HG03103 (cell line): Measurements from ENCODE around the gene LPCAT1.
"Not testable (repeated sequence)": the region's sequence is repeated elsewhere in the genome, so short reads cannot be mapped to it uniquely, and the experiment has no call there.

Experiments used
- ATAC-seq: cut with Tn5 transposase; IDR thresholded peaks from one replicate; pipeline ENCODE4 v1.9.1; 2021; ENCODE audit warnings: low read depth; ENCODE audit not compliant: unreplicated experiment

The LPCAT1 gene

GRCh38 chr5:1543398-1544293 lies 19.9 kb upstream of the LPCAT1 start:
- no peak for ATAC-seq

- no peak for ATAC-seq
Measured at GRCh38 chr5:1542781-1543180, 19.0 kb upstream of the LPCAT1 start.

GRCh38 chr5:1541702-1542400 lies 18.1 kb upstream of the LPCAT1 start:
- ATAC-seq: no peak

- ATAC-seq: no peak
Measured at GRCh38 chr5:1540831-1541701, 17.3 kb upstream of the LPCAT1 start.

- ATAC-seq: no peak
Measured at GRCh38 chr5:1540166-1540565, 16.4 kb upstream of the LPCAT1 start.

GRCh38 chr5:1539393-1540161 lies 15.8 kb upstream of the LPCAT1 start:
- not testable (repeated sequence) for ATAC-seq

- no peak for ATAC-seq
Measured at GRCh38 chr5:1538741-1539392, 15.1 kb upstream of the LPCAT1 start.

GRCh38 chr5:1538276-1538675 lies 14.5 kb upstream of the LPCAT1 start:
- ATAC-seq: no peak

- no peak for ATAC-seq
Measured at GRCh38 chr5:1537603-1538154, 13.9 kb upstream of the LPCAT1 start.

- ATAC-seq: no peak
Measured at GRCh38 chr5:1536871-1537602, 13.3 kb upstream of the LPCAT1 start.

GRCh38 chr5:1536322-1536845 lies 12.6 kb upstream of the LPCAT1 start:
- peak; percentile 90 for ATAC-seq

- no peak for ATAC-seq
Measured at GRCh38 chr5:1535646-1536045, 11.9 kb upstream of the LPCAT1 start.

GRCh38 chr5:1532384-1532783 lies 8.6 kb upstream of the LPCAT1 start:
- ATAC-seq: no peak

GRCh38 chr5:1529498-1529897 lies 5.7 kb upstream of the LPCAT1 start:
- no peak for ATAC-seq

GRCh38 chr5:1527533-1528205 lies 3.9 kb upstream of the LPCAT1 start:
- ATAC-seq: no peak

- ATAC-seq: no peak
Measured at GRCh38 chr5:1526681-1527131, 2.9 kb upstream of the LPCAT1 start.

- no peak for ATAC-seq
Measured at GRCh38 chr5:1526190-1526631, 2.5 kb upstream of the LPCAT1 start.
